SK-N-SH treated with all-trans-retinoic acid at 6 μM for 48 hours (cell line): ENCODE measurements around the gene CHST8.

Experiments used
- ATAC-seq: fragments of 200-7000 bp; cut with Tn5 transposase; 3 replicates; pipeline ENCODE4 v1.9.1; 2020; ENCODE audit warnings: mild to moderate bottlenecking, moderate library complexity
- ARNTL ChIP-seq: fragments of 450-650 bp; formaldehyde crosslinking; IDR thresholded peaks from 2 replicates; pipeline ENCODE4 v1.5.0; 2020; ENCODE audit warnings: low read depth, mild to moderate bottlenecking, moderate library complexity, borderline replicate concordance
- BACH2 ChIP-seq: fragments of 250-450 bp; sonication (Bioruptor Pico); IDR thresholded peaks from 2 replicates; pipeline ENCODE4 v1.9.0; 2021; ENCODE audit warnings: mild to moderate bottlenecking, borderline replicate concordance
- CREB5 ChIP-seq: fragments of 250-450 bp; sonication (Bioruptor Pico); IDR thresholded peaks from 2 replicates; pipeline ENCODE4 v1.5.1; 2020; ENCODE audit warnings: low read depth, mild to moderate bottlenecking, moderate library complexity
- CSDC2 ChIP-seq: fragments of 250-450 bp; sonication (Bioruptor Pico); IDR thresholded peaks from 2 replicates; pipeline ENCODE4 v1.5.0; 2020; ENCODE audit warnings: mild to moderate bottlenecking, moderate library complexity
- CSRNP3 ChIP-seq: fragments of 250-450 bp; sonication (Bioruptor Pico); IDR thresholded peaks from 2 replicates; pipeline ENCODE4 v1.5.1; 2021; ENCODE audit warnings: mild to moderate bottlenecking, moderate library complexity
- ESRRG ChIP-seq: fragments of 250-450 bp; sonication (Bioruptor Pico); IDR thresholded peaks from 2 replicates; pipeline ENCODE4 v1.6.1; 2021; ENCODE audit warnings: mild to moderate bottlenecking
- GLIS3 ChIP-seq: fragments of 250-450 bp; sonication (Bioruptor Pico); IDR thresholded peaks from 2 replicates; pipeline ENCODE4 v1.5.0; 2020; ENCODE audit warnings: mild to moderate bottlenecking, moderate library complexity
- ISL1 ChIP-seq: fragments of 250-450 bp; sonication (Bioruptor Pico); IDR thresholded peaks from 2 replicates; pipeline ENCODE4 v2.1.2; 2022; ENCODE audit warnings: mild to moderate bottlenecking, moderate library complexity
- OSR1 ChIP-seq: fragments of 250-450 bp; sonication (Bioruptor Pico); IDR thresholded peaks from 2 replicates; pipeline ENCODE4 v1.8.0; 2022; ENCODE audit warnings: moderate library complexity, mild to moderate bottlenecking, inconsistent platforms
- PATZ1 ChIP-seq: fragments of 250-450 bp; sonication (Bioruptor Pico); IDR thresholded peaks from 2 replicates; pipeline ENCODE4 v1.8.0; 2020; ENCODE audit warnings: mild to moderate bottlenecking, moderate library complexity, borderline replicate concordance
- POU6F1 ChIP-seq: fragments of 250-450 bp; sonication (Bioruptor Pico); IDR thresholded peaks from 2 replicates; pipeline ENCODE4 v1.8.0; 2021; ENCODE audit warnings: low read depth, mild to moderate bottlenecking, moderate library complexity, borderline replicate concordance
- PPARA ChIP-seq: fragments of 250-450 bp; sonication (Bioruptor Pico); IDR thresholded peaks from 2 replicates; pipeline ENCODE4 v1.5.0; 2020; ENCODE audit warnings: mild to moderate bottlenecking, borderline replicate concordance
- RARB ChIP-seq: fragments of 250-450 bp; sonication (Bioruptor Pico); IDR thresholded peaks from 2 replicates; pipeline ENCODE4 v1.8.0; 2021; ENCODE audit warnings: mild to moderate bottlenecking, moderate library complexity
- SNAI2 ChIP-seq: fragments of 250-450 bp; sonication (Bioruptor Pico); IDR thresholded peaks from 2 replicates; pipeline ENCODE4 v1.5.0; 2020; ENCODE audit warnings: mild to moderate bottlenecking, moderate library complexity
- TCF4 ChIP-seq: fragments of 250-450 bp; sonication (Bioruptor Pico); IDR thresholded peaks from 2 replicates; pipeline ENCODE4 v1.8.0; 2021; ENCODE audit warnings: mild to moderate bottlenecking, moderate library complexity, borderline replicate concordance
- TOX ChIP-seq: fragments of 250-450 bp; sonication (Bioruptor Pico); IDR thresholded peaks from 2 replicates; pipeline ENCODE4 v1.8.0; 2021; ENCODE audit warnings: mild to moderate bottlenecking, moderate library complexity, borderline replicate concordance
- TSHZ2 ChIP-seq: fragments of 250-450 bp; sonication (Bioruptor Pico); IDR thresholded peaks from 2 replicates; pipeline ENCODE4 v1.5.0; 2020; ENCODE audit warnings: mild to moderate bottlenecking, moderate library complexity
- ZC3H10 ChIP-seq: fragments of 250-450 bp; sonication (Bioruptor Pico); IDR thresholded peaks from 2 replicates; pipeline ENCODE4 v1.5.1; 2021; ENCODE audit warnings: mild to moderate bottlenecking, moderate library complexity
- ZFP3 ChIP-seq: fragments of 250-450 bp; sonication (Bioruptor Pico); IDR thresholded peaks from 2 replicates; pipeline ENCODE4 v1.5.0; 2020; ENCODE audit warnings: mild to moderate bottlenecking, moderate library complexity
- ZFP30 ChIP-seq: fragments of 450-650 bp; formaldehyde crosslinking; IDR thresholded peaks from 2 replicates; pipeline ENCODE4 v1.5.0; 2022; ENCODE audit warnings: mild to moderate bottlenecking, moderate library complexity
- ZNF70 ChIP-seq: fragments of 450-650 bp; formaldehyde crosslinking; IDR thresholded peaks from 2 replicates; pipeline ENCODE4 v1.5.0; 2020; ENCODE audit warnings: mild to moderate bottlenecking, moderate library complexity
- ZNF8 ChIP-seq: fragments of 450-650 bp; formaldehyde crosslinking; IDR thresholded peaks from 2 replicates; pipeline ENCODE4 v1.5.0; 2020; ENCODE audit warnings: mild to moderate bottlenecking, moderate library complexity

Gene CHST8

GRCh38 chr19:33647146-33647545 lies 25.4 kb downstream of the CHST8 start:
- no peak for TF ChIP-seq PPARA (CRISPR knock-in tag)
- no peak for TF ChIP-seq POU6F1 (CRISPR knock-in tag)
- no peak for TF ChIP-seq BACH2
- TF ChIP-seq TCF4: no peak
- TF ChIP-seq CREB5 (CRISPR knock-in tag): no peak
- no peak for TF ChIP-seq ZNF70 (CRISPR knock-in tag)
- TF ChIP-seq TSHZ2 (CRISPR knock-in tag): no peak
- no peak for TF ChIP-seq OSR1 (CRISPR knock-in tag)
- TF ChIP-seq GLIS3 (CRISPR knock-in tag): no peak
- TF ChIP-seq ZC3H10 (CRISPR knock-in tag): no peak
- TF ChIP-seq ZFP3: no peak
- no peak for TF ChIP-seq ZFP30 (CRISPR knock-in tag)
- TF ChIP-seq ESRRG: no peak
- no peak for TF ChIP-seq ZNF8 (CRISPR knock-in tag)
- TF ChIP-seq ARNTL (CRISPR knock-in tag): no peak
- no peak for TF ChIP-seq ISL1 (CRISPR knock-in tag)
- no peak for TF ChIP-seq TOX (CRISPR knock-in tag)
- no peak for TF ChIP-seq SNAI2 (CRISPR knock-in tag)
- TF ChIP-seq CSDC2: no peak
- no peak for ATAC-seq

GRCh38 chr19:33649627-33650305 lies 28.0 kb downstream of the CHST8 start:
- no peak for TF ChIP-seq TSHZ2 (CRISPR knock-in tag)
- no peak for TF ChIP-seq OSR1 (CRISPR knock-in tag)
- no peak for TF ChIP-seq SNAI2 (CRISPR knock-in tag)
- TF ChIP-seq BACH2: no peak
- no peak for TF ChIP-seq POU6F1 (CRISPR knock-in tag)
- TF ChIP-seq ISL1 (CRISPR knock-in tag): no peak
- TF ChIP-seq ZFP3: no peak
- TF ChIP-seq ESRRG: no peak
- TF ChIP-seq ZC3H10 (CRISPR knock-in tag): no peak
- no peak for TF ChIP-seq ZFP30 (CRISPR knock-in tag)
- no peak for TF ChIP-seq CREB5 (CRISPR knock-in tag)
- TF ChIP-seq CSRNP3 (CRISPR knock-in tag): no peak
- TF ChIP-seq ZNF8 (CRISPR knock-in tag): no peak
- TF ChIP-seq RARB (CRISPR knock-in tag): no peak
- TF ChIP-seq PPARA (CRISPR knock-in tag): no peak
- no peak for TF ChIP-seq GLIS3 (CRISPR knock-in tag)
- no peak for TF ChIP-seq PATZ1 (CRISPR knock-in tag)
- no peak for TF ChIP-seq CSDC2
- no peak for TF ChIP-seq TCF4
- TF ChIP-seq, all 23 proteins: peak for 0
- no peak for ATAC-seq
